ENCODE measurements around the gene ALDH1A3.

The ALDH1A3 gene

DNA sequence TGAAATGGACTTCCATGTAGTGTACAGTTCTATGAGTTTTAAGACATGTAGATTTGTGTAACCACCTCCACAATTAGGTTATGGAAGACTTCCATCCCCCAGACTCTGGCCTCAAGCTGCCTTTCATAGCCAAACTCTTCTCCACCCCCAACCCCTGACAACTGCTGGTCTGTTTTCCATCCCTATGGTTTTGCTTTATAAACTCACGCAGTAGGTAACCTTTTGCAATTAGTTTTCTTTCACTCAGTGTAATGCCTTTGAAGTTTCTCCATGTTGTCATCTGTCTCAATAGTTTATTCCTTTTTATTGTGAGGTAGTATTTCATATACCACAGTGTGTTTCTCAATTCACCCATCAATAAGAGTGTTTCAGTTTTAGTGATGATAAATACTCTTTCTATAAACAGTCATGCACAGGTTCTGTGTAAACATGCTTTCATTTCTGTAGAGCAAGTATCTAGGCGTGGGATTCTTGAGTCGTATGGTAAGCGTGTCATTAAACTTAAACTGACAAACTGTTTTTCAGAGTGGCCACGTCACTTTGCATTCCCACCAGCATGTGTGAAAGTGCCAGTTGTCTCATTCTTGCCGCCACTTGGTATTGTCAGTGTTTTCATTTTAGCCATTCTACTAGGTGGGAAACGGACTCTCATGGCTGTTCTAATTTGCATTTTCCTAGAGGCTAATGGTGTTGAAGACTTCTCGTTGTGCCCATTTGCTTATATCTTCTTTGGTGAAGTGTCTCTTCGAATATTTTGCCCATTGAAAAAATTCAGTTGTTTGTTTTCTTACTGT is 47.3 kb upstream of the ALDH1A3 start:
- no peak for ATAC-seq
- no peak for TF ChIP-seq ZFP3 (CRISPR knock-in tag; IDR thresholded peaks at IDR 0.05)
- TF ChIP-seq SNAI2 (CRISPR knock-in tag; IDR thresholded peaks at IDR 0.05): no peak
- no peak for TF ChIP-seq OSR1 (CRISPR knock-in tag; IDR thresholded peaks at IDR 0.05)
- TF ChIP-seq, protein P1, sequence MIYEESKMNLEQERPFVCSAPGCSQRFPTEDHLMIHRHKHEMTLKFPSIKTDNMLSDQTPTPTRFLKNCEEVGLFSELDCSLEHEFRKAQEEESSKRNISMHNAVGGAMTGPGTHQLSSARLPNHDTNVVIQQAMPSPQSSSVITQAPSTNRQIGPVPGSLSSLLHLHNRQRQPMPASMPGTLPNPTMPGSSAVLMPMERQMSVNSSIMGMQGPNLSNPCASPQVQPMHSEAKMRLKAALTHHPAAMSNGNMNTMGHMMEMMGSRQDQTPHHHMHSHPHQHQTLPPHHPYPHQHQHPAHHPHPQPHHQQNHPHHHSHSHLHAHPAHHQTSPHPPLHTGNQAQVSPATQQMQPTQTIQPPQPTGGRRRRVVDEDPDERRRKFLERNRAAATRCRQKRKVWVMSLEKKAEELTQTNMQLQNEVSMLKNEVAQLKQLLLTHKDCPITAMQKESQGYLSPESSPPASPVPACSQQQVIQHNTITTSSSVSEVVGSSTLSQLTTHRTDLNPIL (CRISPR knock-in tag; IDR thresholded peaks at IDR 0.05; ENCODE audit: low read depth): no peak
- no peak for TF ChIP-seq CSRNP3 (CRISPR knock-in tag; IDR thresholded peaks at IDR 0.05)
- no peak for TF ChIP-seq ZNF70 (CRISPR knock-in tag; IDR thresholded peaks at IDR 0.05)
- TF ChIP-seq PPARA (CRISPR knock-in tag; IDR thresholded peaks at IDR 0.05; ENCODE audit: borderline replicate concordance): no peak
- no peak for TF ChIP-seq ISL1 (CRISPR knock-in tag; IDR thresholded peaks at IDR 0.05)
- TF ChIP-seq ESRRG (CRISPR knock-in tag; IDR thresholded peaks at IDR 0.05): no peak
- TF ChIP-seq POU6F1 (CRISPR knock-in tag; IDR thresholded peaks at IDR 0.05; ENCODE audit: borderline replicate concordance, low read depth): no peak
- no peak for TF ChIP-seq TOX (CRISPR knock-in tag; IDR thresholded peaks at IDR 0.05; ENCODE audit: borderline replicate concordance)
- no peak for TF ChIP-seq GLIS3 (CRISPR knock-in tag; IDR thresholded peaks at IDR 0.05)
- TF ChIP-seq TSHZ2 (CRISPR knock-in tag; IDR thresholded peaks at IDR 0.05): no peak
- no peak for TF ChIP-seq ZNF8 (CRISPR knock-in tag; IDR thresholded peaks at IDR 0.05)
- TF ChIP-seq TCF4 (CRISPR knock-in tag; IDR thresholded peaks at IDR 0.05; ENCODE audit: borderline replicate concordance): no peak
- no peak for TF ChIP-seq ZC3H10 (CRISPR knock-in tag; IDR thresholded peaks at IDR 0.05)
- TF ChIP-seq ZFP30 (CRISPR knock-in tag; IDR thresholded peaks at IDR 0.05): no peak
- no peak for TF ChIP-seq PATZ1 (CRISPR knock-in tag; IDR thresholded peaks at IDR 0.05; ENCODE audit: borderline replicate concordance)

DNA sequence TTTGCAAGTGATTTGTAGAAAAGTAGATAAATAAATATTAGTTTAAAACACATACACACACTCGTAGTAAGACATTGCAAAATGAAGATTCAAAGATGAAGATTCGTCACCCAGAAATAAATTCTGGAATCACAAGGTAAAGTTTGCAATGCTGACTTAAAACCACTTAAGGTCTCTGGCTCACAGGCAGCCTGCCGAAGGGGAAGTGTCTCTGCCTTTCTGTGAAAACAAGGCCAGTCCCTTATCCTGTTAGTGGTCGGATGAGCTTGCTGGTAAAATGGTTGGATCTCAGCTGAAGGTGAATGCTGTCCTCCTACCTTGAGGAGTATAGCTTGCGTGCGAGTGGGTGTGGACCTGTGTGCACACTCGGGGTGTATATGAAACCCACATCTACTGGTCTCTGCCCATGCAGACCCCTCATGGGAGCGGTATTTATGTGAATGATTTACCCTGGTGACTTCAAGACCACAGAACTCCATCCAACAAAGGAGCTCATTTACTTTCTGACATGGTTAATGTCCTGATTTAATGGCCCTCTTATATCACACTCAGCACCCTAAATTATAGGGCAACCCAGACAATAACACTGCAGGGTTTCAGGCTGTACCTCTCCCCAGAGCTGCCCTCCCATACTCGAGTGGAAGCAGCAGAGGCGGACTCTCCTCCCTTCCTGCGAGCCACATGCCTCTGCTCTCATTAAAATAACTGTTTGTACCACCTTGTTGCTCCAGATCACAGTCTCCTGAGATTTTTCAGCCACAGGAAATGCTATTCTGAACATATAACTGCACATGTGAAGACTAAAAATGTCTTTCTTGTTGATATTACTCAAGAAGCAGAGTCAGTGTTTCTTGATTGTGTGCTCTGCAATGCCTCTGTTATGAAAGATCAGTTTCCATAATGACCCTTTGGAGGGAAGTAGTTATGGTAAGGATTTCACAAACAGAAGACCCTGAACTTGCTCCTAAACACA is 45.9 kb upstream of the ALDH1A3 start:
- no peak for ATAC-seq
- TF ChIP-seq ZFP30 (CRISPR knock-in tag; IDR thresholded peaks at IDR 0.05): no peak
- no peak for TF ChIP-seq ZC3H10 (CRISPR knock-in tag; IDR thresholded peaks at IDR 0.05)
- no peak for TF ChIP-seq GLIS3 (CRISPR knock-in tag; IDR thresholded peaks at IDR 0.05)
- no peak for TF ChIP-seq TCF4 (CRISPR knock-in tag; IDR thresholded peaks at IDR 0.05; ENCODE audit: borderline replicate concordance)
- no peak for TF ChIP-seq ISL1 (CRISPR knock-in tag; IDR thresholded peaks at IDR 0.05)
- no peak for TF ChIP-seq TSHZ2 (CRISPR knock-in tag; IDR thresholded peaks at IDR 0.05)
- no peak for TF ChIP-seq ZNF8 (CRISPR knock-in tag; IDR thresholded peaks at IDR 0.05)
- TF ChIP-seq CSRNP3 (CRISPR knock-in tag; IDR thresholded peaks at IDR 0.05): no peak
- TF ChIP-seq ZNF70 (CRISPR knock-in tag; IDR thresholded peaks at IDR 0.05): no peak
- no peak for TF ChIP-seq POU6F1 (CRISPR knock-in tag; IDR thresholded peaks at IDR 0.05; ENCODE audit: borderline replicate concordance, low read depth)
- TF ChIP-seq ZNF565 (CRISPR knock-in tag; conservative IDR thresholded peaks at IDR 0.05; ENCODE audit: low read depth): no peak
- TF ChIP-seq ZFP3 (CRISPR knock-in tag; IDR thresholded peaks at IDR 0.05): no peak
- no peak for TF ChIP-seq RARB (CRISPR knock-in tag; IDR thresholded peaks at IDR 0.05)
- TF ChIP-seq TOX (CRISPR knock-in tag; IDR thresholded peaks at IDR 0.05; ENCODE audit: borderline replicate concordance): no peak
